Osteoblast (primary cell): Measurements from ENCODE around the gene BCL11B. TPM values are rescaled to one million over a fixed set of nuclear protein-coding genes. Genes with fewer than 3 reads are reported as not detected.

Experiments
- DNase-seq: peaks from one replicate; pipeline ENCODE4 v3.0.0; 2011; ENCODE audit warnings: low spot score, mixed read lengths; ENCODE audit not compliant: insufficient read length; ENCODE audit errors: missing footprints
- H2AFZ ChIP-seq: 2 replicates; pipeline ENCODE4 v1.6.0; 2011; ENCODE audit warnings: mild to moderate bottlenecking, low read length
- H3K27ac ChIP-seq: 2 replicates; pipeline ENCODE4 v1.5.1; 2011; ENCODE audit warnings: mild to moderate bottlenecking, low read depth, low read length, moderate library complexity
- H3K27me3 ChIP-seq: 2 replicates; pipeline ENCODE4 v1.6.0; 2012; ENCODE audit warnings: mild to moderate bottlenecking, control low read depth, inconsistent platforms, low read length, moderate library complexity; ENCODE audit not compliant: insufficient read depth
- H3K36me3 ChIP-seq: 2 replicates; pipeline ENCODE4 v1.5.1; 2011; ENCODE audit warnings: mild to moderate bottlenecking, low read length, control low read depth, moderate library complexity; ENCODE audit not compliant: insufficient read depth
- H3K4me1 ChIP-seq: 2 replicates; pipeline ENCODE4 v1.5.1; 2011; ENCODE audit warnings: mild to moderate bottlenecking, low read length, control low read depth, moderate library complexity; ENCODE audit not compliant: insufficient read depth
- H3K4me2 ChIP-seq: 2 replicates; pipeline ENCODE4 v1.6.0; 2011; ENCODE audit warnings: mild to moderate bottlenecking, low read length; ENCODE audit not compliant: insufficient read depth
- H3K4me3 ChIP-seq: fragments of 200-600 bp; sonication (generic); 3 replicates; pipeline ENCODE4 v1.5.1; 2012; ENCODE audit warnings: mild to moderate bottlenecking, low read length, inconsistent platforms; ENCODE audit not compliant: insufficient read depth
- H3K79me2 ChIP-seq: 2 replicates; pipeline ENCODE4 v1.6.0; 2012; ENCODE audit warnings: mild to moderate bottlenecking, low read length, control low read depth, inconsistent platforms; ENCODE audit not compliant: insufficient read depth
- H3K9me3 ChIP-seq: 2 replicates; pipeline ENCODE4 v1.5.1; 2011; ENCODE audit warnings: low read depth, low read length, control low read depth
- H4K20me1 ChIP-seq: 2 replicates; pipeline ENCODE4 v1.6.0; 2012; ENCODE audit warnings: mild to moderate bottlenecking, low read length, control low read depth; ENCODE audit not compliant: insufficient read depth
- total RNA-seq: library from RNA; depleted of rRNA; stranded (reverse); fragments of >200 nt; gene quantifications from 2 replicates; pipeline ENCODE4 v1.2.3, GENCODE V29; 2012
- TF ChIP-seq, protein P1 (sequence below): IDR thresholded peaks from 2 replicates; pipeline ENCODE4 v1.5.1; 2011; ENCODE audit warnings: mild to moderate bottlenecking, low read depth, low read length, moderate library complexity; ENCODE audit errors: extremely low read depth

BCL11B gene
- total RNA-seq, 1 donor, result 0.36 TPM

- Histone ChIP-seq H3K4me2 (no peak overlapping the region), H3K79me2 (no peaks in the 10 kb centered on the region), H3K9me3 (no peaks in the 10 kb centered on the region), H2AFZ (no peak overlapping the region), H3K4me1 (no peaks in the 10 kb centered on the region), H4K20me1 (no peaks in the 10 kb centered on the region), H3K36me3 (no peaks in the 10 kb centered on the region), H3K4me3 (no peak overlapping the region), H3K27ac (no peak overlapping the region), H3K27me3 (no peaks in the 10 kb centered on the region)
- TF ChIP-seq, protein P1, sequence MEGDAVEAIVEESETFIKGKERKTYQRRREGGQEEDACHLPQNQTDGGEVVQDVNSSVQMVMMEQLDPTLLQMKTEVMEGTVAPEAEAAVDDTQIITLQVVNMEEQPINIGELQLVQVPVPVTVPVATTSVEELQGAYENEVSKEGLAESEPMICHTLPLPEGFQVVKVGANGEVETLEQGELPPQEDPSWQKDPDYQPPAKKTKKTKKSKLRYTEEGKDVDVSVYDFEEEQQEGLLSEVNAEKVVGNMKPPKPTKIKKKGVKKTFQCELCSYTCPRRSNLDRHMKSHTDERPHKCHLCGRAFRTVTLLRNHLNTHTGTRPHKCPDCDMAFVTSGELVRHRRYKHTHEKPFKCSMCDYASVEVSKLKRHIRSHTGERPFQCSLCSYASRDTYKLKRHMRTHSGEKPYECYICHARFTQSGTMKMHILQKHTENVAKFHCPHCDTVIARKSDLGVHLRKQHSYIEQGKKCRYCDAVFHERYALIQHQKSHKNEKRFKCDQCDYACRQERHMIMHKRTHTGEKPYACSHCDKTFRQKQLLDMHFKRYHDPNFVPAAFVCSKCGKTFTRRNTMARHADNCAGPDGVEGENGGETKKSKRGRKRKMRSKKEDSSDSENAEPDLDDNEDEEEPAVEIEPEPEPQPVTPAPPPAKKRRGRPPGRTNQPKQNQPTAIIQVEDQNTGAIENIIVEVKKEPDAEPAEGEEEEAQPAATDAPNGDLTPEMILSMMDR, result no peak
- DNase-seq, result peak; percentile 32
Observed at GRCh38 chr14:99173086-99173485, 98.9 kb downstream of the BCL11B start.

DNA sequence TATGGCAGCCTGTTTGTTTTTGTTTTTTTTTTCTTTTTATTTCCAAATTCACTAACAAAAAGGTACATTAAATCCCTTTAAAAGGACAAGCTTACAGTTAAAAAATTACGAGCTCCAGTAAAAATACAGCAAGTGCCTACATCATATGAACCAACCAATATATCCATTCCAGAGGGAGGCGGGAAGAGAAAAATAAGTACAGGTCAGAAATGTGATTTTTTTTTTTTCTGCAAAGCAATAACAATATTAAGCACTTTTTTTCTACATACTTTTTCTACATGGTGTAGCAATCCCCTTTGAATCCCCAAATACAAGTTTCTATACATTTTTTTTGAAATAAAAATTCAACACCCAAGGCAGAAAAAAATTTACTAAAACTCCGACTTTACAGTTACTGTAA lies 100.6 kb downstream of the BCL11B start:
- Histone ChIP-seq H3K27ac (no peak overlapping the region), H3K4me1 (no peaks in the 10 kb centered on the region), H3K36me3 (no peaks in the 10 kb centered on the region), H4K20me1 (no peaks in the 10 kb centered on the region), H2AFZ (no peak overlapping the region), H3K4me3 (no peak overlapping the region), H3K27me3 (no peaks in the 10 kb centered on the region), H3K4me2 (no peak overlapping the region), H3K79me2 (no peaks in the 10 kb centered on the region), H3K9me3 (no peaks in the 10 kb centered on the region)
- no peak for DNase-seq
- TF ChIP-seq, protein P1, result no peak

GRCh38 chr14:99169776-99170356 lies 102.1 kb downstream of the BCL11B start:
- no peak for DNase-seq
- H3K79me2 ChIP-seq, result no peaks in the 10 kb centered on the region
- H4K20me1 ChIP-seq, result no peaks in the 10 kb centered on the region
- H3K4me2 ChIP-seq, result no peak overlapping the region
- no peaks in the 10 kb centered on the region for H3K9me3 ChIP-seq
- H3K4me3 ChIP-seq, result no peak overlapping the region
- no peak overlapping the region for H3K27ac ChIP-seq
- H2AFZ ChIP-seq, result no peak overlapping the region
- H3K36me3 ChIP-seq, result no peaks in the 10 kb centered on the region
- H3K27me3 ChIP-seq, result no peaks in the 10 kb centered on the region
- TF ChIP-seq, protein P1, result no peak
- no peaks in the 10 kb centered on the region for H3K4me1 ChIP-seq

GRCh38 chr14:99168330-99168729 lies 103.7 kb downstream of the BCL11B start:
- Histone ChIP-seq H3K27me3 (no peaks in the 10 kb centered on the region), H3K4me2 (no peak overlapping the region), H3K4me1 (no peaks in the 10 kb centered on the region), H3K36me3 (no peaks in the 10 kb centered on the region), H4K20me1 (no peaks in the 10 kb centered on the region), H3K9me3 (no peaks in the 10 kb centered on the region), H3K27ac (no peak overlapping the region), H2AFZ (no peak overlapping the region), H3K4me3 (no peak overlapping the region), H3K79me2 (no peaks in the 10 kb centered on the region)
- no peak for DNase-seq
- TF ChIP-seq, protein P1, result no peak
